ENCODE measurements around the gene EID3.
"Not testable (repeated sequence)": the region's sequence is repeated elsewhere in the genome, so short reads cannot be mapped to it uniquely, and the experiment has no call there.

Gene EID3

DNA sequence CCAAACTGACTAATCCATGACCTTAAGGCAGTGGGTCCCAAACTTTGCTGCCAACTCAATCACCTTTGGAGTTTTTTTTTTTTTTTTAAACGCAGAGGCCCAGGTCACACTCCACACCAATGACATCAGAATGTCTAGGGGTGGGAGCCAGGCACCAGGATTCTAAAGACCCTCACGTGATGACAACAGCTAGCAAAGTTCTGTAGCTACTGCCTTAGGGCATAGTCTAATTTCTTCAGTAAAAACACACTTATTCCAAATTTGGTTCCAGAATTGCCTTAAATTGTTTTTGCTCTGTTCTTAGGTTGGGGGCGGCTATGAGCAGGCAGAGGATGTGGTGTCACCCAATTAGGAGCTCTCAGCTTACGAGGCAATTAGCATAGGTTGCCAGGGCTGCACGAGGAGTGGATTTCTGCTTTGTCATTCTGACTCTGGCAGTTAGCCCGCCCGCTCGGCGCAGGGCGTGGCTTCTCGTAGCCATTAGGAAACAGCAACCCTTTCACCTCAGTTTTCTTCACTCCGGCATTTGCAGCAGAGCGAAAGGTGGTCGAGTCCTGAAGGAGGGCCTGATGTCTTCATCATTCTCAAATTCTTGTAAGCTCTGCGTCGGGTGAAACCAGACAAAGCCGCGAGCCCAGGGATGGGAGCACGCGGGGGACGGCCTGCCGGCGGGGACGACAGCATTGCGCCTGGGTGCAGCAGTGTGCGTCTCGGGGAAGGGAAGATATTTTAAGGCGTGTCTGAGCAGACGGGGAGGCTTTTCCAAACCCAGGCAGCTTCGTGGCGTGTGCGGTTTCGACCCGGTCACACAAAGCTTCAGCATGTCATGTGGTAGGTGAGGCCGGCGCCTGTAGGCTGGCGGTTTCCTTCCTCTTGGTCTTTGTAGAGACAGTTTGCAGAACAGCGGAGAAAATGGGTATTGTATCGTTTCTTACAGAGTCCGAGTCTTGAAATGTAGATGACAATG is 16.7 kb upstream of the EID3 start:
- DNase-seq = peak; percentile 99
- in situ Hi-C loops (cut with MboI; ENCODE audit: low pct_unique_long_range_greater_than_20kb, low sequenced_read_pairs) = no loop called here

DNA sequence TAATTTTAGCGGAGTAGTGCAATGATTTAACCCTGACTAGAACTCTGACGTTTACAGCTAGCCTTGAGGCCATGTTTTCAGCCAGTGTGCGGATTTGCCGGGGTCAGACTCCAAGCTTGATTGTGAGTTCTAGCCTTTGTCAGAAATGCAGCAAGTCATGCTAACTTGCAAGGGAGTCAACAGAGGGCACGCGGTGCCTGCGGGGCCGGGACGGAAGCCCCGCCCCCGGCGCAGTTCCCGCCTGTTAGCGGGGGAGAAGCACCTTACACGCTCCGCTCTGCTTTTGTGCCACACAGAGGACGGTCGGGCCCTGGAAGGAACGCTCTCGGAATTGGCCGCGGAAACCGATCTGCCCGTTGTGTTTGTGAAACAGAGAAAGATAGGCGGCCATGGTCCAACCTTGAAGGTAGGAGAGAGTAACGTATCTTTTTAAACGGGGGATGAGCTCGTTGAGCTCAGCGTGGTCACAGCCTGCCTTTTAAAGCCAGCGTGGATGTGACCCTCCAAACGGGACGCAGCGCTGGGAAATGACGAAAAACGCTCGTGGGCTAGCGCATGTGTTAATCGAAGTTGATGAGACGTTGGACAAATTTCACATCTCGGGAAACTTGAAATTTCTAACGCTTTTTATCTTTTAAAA is 14.8 kb upstream of the EID3 start:
- in situ Hi-C loops (cut with MboI; ENCODE audit: low pct_unique_long_range_greater_than_20kb, low sequenced_read_pairs) = no loop called here
- DNase-seq = peak; percentile 96

DNA sequence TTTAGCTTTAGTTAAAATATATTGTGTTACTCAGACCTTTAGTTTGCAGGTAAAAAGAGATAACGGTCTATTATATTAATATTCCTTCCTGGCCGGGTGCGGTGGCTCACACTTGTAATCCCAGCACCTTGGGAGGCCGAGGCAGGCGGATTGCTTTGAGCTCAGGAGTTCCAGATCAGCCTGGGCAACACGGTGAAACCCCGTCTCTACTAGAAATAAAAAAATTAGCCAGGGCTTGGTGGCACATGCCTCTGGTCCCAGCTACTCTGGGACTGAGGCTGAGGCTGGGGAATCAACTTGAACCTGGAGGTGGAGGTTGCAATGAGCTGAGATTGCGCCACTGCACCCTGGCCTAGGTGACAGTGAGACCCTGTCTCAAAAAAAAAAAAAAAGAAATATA is 13.2 kb upstream of the EID3 start:
- DNase-seq = no peak
- in situ Hi-C loops (cut with MboI; ENCODE audit: low pct_unique_long_range_greater_than_20kb, low sequenced_read_pairs) = no loop called here

DNA sequence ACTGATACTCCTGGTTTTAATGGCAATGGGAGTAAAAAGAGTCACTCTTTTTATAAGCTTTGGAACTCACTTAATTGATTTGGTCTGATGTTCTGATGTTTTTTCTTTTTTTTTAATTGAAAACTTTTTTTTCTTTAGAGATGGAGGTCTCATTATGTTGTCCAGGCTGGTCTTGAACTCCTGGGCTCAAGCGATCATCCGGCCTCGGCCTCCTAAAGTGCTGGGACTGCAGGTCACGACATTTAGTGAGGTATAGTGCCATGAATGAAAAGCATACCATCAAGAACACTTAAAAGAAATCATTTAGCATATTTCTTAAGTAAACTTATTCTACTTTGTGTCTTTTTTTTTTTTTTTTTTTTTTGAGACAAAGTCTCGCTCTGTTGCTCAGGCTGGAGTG is 12.7 kb upstream of the EID3 start:
- DNase-seq = no peak
- in situ Hi-C loops (cut with MboI; ENCODE audit: low pct_unique_long_range_greater_than_20kb, low sequenced_read_pairs) = no loop called here

DNA sequence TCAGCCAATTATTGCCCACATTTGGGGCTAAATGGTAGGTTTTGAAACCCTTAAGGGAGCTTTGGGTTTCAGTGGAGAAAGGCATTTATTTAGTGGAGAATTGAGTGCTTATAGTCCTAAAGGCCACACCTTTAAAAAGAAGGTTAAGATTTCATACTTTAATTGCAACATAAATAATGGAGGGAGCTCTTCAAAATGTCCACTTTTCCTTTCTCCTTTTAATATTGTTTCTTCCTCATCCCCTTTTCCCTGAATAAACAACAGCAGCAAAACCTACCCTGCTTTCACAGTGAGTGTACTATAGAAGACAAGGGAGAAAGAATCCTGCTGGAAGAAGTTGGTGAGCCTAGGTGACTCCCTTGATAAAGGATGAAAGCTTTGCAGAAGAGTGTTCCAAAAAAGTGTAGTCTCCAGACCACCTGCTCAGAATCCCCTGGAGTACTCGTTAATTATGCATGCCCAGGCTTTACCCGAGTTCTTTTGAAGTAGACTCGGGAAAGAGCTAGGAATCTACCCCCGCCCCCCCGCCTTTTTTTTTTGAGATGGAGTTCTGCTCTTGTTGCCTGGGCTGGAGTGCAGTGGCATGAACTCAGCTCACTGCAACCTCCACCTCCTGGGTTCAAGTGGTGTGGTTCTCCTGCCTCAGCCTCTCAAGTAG is 11.5 kb upstream of the EID3 start:
- in situ Hi-C loops (cut with MboI; ENCODE audit: low pct_unique_long_range_greater_than_20kb, low sequenced_read_pairs) = no loop called here
- no peak for DNase-seq

DNA sequence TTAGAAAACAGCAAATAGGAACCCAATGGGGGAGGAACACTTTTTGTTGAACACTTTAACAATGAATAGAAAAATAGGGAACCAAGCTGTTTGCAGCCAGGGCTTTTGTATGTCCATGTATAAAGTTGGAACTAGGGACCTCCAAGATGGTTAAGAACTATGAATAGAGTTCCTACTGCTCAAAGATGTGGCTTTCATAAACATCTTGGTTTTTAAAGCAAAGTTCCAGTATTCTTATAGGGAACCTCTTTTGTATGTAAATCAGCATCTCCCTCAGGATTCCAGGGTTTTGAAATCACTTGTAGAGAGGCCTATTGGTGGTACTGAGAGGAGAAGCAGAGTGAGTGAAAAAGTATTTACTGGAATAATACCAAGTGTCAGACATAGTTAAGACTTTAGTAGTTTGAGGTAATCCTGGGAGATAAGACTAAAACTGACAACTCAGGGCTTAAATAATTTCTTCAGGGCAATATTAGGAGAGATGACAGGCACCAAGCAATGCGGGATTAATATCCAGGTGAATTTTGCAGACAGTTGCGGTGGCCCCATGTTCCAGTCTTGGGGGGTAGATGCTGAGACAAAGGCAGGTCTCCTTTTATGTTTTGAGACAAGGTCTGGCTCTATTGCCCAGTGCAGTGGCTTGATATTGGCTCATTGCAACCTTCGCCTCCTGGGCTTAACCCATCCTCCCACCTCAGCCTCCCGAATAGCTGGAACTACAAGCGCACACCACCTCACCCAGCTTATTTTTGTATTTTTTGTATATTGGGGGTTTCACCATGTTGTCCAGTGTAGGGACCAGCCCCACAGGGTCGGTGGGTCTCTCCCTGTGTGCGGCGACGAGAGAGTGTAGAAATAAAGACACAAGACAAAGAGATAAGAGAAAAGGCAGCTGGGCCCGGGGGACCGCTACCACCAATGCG is 10.4 kb upstream of the EID3 start:
- DNase-seq = no peak
- in situ Hi-C loops (cut with MboI; ENCODE audit: low pct_unique_long_range_greater_than_20kb, low sequenced_read_pairs) = no loop called here

DNA sequence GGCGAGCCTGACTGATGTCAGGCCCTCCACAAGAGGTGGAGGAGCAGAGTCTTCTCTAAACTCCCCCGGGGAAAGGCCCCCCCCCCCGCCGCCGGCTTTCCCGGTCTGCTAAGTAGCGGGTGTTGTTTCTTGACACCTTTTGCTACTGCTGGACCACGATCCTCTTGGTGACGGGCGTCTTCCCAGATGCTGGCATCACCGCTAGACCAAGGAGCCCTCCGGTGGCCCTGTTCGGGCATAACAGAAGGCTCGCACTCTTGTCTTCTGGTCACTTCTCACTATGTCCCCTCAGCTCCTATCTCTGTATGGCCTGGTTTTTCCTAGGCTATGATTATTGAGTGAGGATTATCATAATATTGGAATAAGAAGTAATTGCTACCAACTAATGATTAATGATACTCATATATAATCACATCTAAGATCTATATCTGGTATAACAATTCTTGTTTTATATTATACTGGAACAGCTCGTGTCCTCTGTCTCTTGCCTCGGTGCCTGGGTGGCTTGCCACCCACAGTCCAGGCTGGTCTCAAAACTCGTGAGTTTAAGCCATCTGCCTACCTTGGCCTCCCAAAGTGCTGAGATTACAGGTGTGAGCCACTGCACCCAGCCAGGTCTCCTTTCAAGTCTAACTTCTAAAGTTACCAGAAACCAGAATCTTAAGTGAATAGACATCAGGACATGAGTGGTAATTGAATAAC is 9.2 kb upstream of the EID3 start:
- in situ Hi-C loops (cut with MboI; ENCODE audit: low pct_unique_long_range_greater_than_20kb, low sequenced_read_pairs) = not testable (repeated sequence)
- peak; percentile 26 for DNase-seq

DNA sequence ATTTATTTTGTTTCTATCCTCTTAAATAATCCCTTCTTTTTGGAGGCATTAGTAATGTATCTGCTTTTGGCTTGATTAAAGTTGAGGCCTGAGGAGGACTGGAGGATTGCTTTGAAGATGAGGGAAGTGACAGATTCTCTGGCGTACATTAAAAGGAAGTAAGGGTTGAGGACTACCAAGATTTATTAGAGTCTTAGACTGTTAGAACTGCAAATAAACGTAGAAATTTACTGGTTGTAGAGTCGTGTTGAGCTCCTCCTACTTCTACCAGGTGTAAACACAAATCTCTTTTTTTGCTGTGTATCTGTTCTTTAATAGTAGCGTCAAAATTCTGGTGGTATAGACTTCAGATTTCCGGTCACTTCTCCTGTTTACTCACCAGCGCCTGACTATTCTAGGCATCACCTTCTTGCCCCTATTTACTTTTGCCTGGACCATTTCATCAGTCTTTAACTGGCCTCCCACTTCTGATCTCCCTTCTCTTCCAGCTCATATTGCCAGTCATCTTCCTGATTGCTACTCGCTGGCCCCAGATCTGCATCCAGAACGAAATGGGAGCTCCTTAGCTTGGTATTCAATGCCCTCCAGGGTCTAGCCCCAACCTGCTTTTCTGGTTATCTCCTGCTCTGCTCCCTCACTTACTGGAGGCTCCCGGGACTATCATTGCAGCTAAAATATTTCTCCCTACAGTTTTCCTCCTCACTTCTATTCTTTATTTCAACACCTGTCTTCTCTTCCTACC is 8.4 kb upstream of the EID3 start:
- no peak for DNase-seq
- in situ Hi-C loops (cut with MboI; ENCODE audit: low pct_unique_long_range_greater_than_20kb, low sequenced_read_pairs) = no loop called here

DNA sequence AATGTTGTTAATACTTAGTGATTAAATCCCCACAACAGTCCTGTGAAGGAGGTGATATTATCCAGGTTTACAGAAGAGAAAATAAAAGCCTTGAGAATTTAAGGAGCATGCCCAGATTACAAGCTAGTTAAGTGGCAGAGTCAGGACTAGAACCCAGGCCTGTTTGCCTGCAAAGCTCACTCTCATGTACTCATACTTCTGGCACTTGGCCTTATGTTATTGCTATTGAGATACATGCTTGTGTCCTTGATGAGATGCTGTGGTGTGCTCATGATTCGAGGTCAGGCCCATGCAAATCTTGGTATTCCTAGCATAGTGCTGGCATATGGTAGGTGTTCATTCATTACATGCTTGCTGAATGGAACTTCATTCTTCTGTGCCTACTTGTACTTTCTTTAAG is 7.6 kb upstream of the EID3 start:
- in situ Hi-C loops (cut with MboI; ENCODE audit: low pct_unique_long_range_greater_than_20kb, low sequenced_read_pairs) = no loop called here
- no peak for DNase-seq

DNA sequence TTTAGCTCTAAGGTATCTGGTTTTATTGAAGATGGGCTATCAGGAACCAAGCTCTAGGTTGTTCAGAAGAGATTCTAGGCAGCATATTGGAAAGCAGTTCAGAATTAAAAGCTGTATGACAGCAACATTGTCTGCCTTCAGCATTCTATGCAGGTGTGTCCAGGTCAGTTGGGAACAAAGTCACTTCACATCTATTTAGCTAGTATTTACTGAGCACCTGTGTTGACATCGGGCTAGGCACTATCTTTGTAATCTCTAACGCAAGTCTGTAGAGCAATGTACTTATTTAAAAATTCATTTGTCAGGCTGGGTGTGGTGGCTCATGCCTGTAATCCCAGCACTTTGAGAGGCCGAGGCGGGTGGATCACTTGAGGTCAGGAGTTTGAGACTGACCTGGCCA is 6.8 kb upstream of the EID3 start:
- in situ Hi-C loops (cut with MboI; ENCODE audit: low pct_unique_long_range_greater_than_20kb, low sequenced_read_pairs) = no loop called here
- no peak for DNase-seq

DNA sequence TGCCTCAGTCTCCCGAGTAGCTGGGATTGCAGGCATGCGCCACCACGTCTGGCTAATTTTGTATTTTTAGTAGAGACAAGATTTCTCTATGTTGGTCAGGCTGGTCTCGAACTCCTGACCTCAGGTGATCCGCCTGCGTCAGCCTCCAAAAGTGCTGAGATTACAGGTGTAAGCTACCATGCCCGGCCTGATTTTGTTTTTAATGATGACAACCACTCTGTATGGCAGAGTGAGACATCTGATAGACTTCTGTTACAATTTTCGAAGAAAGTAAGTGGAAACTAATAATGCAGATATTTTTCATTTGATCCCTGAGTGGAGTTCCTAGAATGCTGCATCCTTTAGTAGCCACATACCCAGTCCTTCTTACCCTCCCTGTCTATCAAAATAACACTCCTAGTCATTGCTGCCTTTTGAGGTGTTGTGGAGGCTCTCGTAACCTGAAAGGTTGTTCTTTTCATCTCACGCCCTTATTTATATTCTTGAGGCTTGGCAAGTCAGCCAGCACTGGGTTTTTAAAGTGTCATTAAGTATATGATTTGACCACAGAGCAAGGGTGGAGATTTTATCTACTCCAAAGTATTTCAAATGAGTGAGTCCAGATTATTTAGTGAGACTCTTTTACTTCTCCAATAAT is 5.9 kb upstream of the EID3 start:
- in situ Hi-C loops (cut with MboI; ENCODE audit: low pct_unique_long_range_greater_than_20kb, low sequenced_read_pairs) = no loop called here
- no peak for DNase-seq

DNA sequence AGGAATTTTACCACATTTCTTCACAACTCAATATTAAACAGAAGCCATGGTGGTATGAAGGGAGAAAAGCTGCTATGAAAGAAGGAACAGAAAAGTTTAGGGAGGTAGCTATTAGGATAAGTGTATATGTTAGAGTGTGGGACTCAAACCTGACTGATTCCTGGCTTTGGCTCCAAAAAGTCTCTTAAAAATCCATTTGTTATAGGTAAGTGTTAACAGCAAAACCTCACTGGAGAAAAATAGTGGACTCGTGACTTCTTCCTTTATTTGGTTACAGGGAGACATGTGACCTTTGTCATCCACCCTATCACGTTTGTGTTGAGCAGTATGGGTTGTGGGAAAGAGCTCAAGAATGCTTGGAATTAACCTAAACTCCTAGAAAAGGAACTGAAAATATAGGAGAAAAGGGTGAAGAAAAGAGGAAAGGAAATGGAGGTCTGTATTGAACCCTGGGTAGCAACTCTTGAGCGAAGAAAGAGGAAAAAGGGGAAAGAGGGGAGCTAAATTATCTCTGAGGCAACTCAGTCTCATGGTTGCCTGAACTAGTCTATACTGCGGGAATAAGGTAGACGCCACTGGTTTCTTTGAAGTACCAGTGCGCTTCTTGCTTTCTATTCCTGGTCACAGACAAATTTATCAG is 3.6 kb upstream of the EID3 start:
- in situ Hi-C loops (cut with MboI; ENCODE audit: low pct_unique_long_range_greater_than_20kb, low sequenced_read_pairs) = no loop called here
- DNase-seq = no peak

DNA sequence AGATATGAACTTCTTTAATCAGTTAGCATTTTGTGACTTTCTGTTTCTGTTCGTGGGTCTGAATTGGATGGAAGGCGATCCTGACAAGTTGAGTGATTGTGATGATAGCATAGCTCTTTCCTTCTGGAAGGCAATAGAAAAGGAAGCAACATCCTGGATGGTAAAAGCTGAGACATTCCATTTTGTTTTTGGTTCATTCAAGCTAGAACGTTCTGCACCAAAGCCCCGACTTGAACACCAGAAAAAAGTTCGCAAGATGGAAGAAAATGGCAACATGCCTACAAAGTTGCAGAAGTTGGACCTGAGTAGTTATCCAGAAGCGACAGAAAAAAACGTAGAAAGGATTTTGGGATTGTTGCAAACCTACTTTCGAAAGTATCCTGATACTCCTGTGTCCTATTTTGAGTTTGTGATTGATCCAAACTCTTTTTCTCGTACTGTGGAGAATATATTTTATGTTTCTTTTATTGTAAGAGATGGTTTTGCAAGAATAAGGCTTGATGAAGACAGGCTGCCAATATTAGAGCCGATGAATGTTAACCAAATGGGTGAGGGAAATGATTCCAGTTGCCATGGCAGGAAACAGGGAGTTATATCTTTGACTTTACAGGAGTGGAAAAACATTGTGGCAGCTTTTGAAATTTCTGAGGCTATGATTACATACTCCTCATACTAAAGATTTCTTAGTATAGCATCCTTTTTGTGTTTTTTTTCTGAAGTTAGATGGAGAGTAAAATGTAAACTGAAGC is 896 bp downstream of the EID3 start:
- DNase-seq = no peak
- in situ Hi-C loops (cut with MboI; ENCODE audit: low pct_unique_long_range_greater_than_20kb, low sequenced_read_pairs) = no loop called here

DNA sequence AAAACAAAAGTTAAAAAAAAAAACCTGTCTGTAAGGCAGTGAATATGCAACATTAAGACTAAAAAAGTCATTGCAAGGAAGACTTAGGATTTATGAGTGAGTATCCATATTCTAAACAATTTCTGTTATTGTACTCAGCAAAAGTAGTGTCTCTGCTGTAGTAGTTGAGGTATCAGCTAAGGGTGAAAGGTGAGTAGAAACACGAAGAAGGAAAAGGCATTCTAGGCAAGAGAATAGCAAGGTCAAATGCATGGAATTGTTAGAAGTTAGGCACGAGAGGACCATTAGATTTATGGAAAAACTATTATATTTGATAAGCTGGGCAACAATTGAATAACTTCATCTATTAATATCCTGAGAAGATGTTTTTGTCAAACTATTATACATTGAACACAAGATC is 1.8 kb downstream of the EID3 start:
- no peak for DNase-seq
- in situ Hi-C loops (cut with MboI; ENCODE audit: low pct_unique_long_range_greater_than_20kb, low sequenced_read_pairs) = no loop called here

DNA sequence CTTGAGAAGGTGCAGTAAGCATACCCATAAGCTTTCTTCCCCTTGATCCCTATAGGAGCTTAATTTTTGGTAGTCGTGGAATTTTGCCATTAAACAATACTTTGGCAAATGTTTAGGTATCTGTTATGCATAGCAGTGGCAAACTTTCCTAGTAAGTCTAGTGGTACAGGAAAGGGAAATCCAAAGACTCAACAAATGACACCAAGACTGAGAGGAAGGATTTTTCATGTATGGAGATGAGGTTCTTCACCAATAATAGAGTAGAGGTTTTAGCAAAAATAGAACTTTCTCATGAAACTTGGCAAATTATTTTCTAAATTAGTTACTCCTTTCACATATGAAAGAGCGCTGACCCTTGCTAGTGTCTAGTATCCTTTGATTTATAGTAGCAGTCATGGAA is 2.8 kb downstream of the EID3 start:
- DNase-seq = no peak
- in situ Hi-C loops (cut with MboI; ENCODE audit: low pct_unique_long_range_greater_than_20kb, low sequenced_read_pairs) = no loop called here

DNA sequence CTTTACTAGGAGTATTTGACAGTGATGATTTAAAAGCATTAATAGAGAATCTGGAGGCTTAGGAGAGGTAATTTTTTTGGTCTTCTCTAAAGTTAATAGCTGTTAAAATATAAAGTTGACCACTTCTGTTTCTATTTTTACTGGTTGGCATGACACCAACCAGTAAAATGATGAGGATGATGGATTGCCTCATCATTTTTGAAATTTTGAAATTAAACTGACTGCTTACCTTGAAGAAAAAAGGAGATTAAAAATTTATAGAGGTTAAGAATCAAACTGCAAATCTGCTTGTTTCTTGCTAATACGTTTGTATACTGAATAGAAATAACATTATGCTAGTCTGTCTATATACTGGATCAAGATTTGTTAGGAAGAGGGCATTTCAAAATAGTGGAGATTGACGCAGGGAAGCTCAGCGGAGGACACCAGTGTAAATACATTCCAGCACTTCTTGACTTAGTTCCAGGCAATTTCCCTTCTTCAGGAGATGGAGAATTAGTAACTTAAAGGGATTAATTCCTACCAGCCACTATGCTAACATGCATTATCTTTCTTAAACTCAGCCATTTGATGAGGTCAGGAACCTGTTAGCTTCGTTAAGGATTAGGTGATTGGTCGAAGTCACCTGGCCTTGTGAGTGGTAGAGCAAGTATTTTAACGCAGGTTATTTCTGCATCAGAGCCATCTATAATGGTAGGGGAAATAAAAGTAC is 3.6 kb downstream of the EID3 start:
- DNase-seq = no peak

More for the DNA sequence above, 3.6 kb downstream of the EID3 start:
- in situ Hi-C loops (cut with MboI; ENCODE audit: low pct_unique_long_range_greater_than_20kb, low sequenced_read_pairs) = no loop called here

All from KBM-7 (cell line).